CD4-positive, alpha-beta T cell treated with Interleukin-21 for 1 hour (primary cell): Measurements from ENCODE around the gene ZNF483.
"Not testable (repeated sequence)": the region's sequence is repeated elsewhere in the genome, so short reads cannot be mapped to it uniquely, and the experiment has no call there.

Experiments
- DNase-seq: peaks from one replicate; pipeline ENCODE4 v3.0.0-alpha.2; 2020

ZNF483 gene

GRCh38 chr9:111548623-111549022, 23.6 kb downstream of the ZNF483 start:
- no peak for DNase-seq

GRCh38 chr9:111555425-111555824, 30.4 kb downstream of the ZNF483 start:
- DNase-seq = not testable (repeated sequence)

- no peak for DNase-seq
These were observed 34.1 kb downstream of the ZNF483 start for GRCh38 chr9:111559000-111559610.

GRCh38 chr9:111561165-111561719, 36.3 kb downstream of the ZNF483 start:
- DNase-seq = no peak

GRCh38 chr9:111566234-111566633, 41.3 kb downstream of the ZNF483 start:
- DNase-seq = no peak

- not testable (repeated sequence) for DNase-seq
These were observed 43.1 kb downstream of the ZNF483 start for GRCh38 chr9:111568127-111568526.

GRCh38 chr9:111572950-111573604, 48.1 kb downstream of the ZNF483 start:
- DNase-seq = no peak

GRCh38 chr9:111582888-111583287, 57.9 kb downstream of the ZNF483 start:
- DNase-seq = no peak

GRCh38 chr9:111586378-111586777, 61.4 kb downstream of the ZNF483 start:
- DNase-seq = no peak

GRCh38 chr9:111588846-111589245, 63.9 kb downstream of the ZNF483 start:
- DNase-seq = no peak

GRCh38 chr9:111597852-111598732, 73.1 kb downstream of the ZNF483 start:
- DNase-seq = peak; percentile 73

- DNase-seq = no peak
These were observed 73.7 kb downstream of the ZNF483 start for GRCh38 chr9:111598733-111599091.

- DNase-seq = no peak
These were observed 74.3 kb downstream of the ZNF483 start, which contains the start of gene PTGR1 for GRCh38 chr9:111599092-111599954. TSS of gene PTGR1 (minus strand) at chr9:111599647. CDS start at chr9:111597422, 2,225 bp downstream.

GRCh38 chr9:111599955-111600343, 75.0 kb downstream of the ZNF483 start:
- no peak for DNase-seq

GRCh38 chr9:111601237-111602018, 76.4 kb downstream of the ZNF483 start:
- DNase-seq = no peak

GRCh38 chr9:111603041-111603440, 78.1 kb downstream of the ZNF483 start:
- DNase-seq = no peak

- DNase-seq = no peak
These were observed 79.2 kb downstream of the ZNF483 start for GRCh38 chr9:111604054-111604615.

- no peak for DNase-seq
These were observed 80.1 kb downstream of the ZNF483 start for GRCh38 chr9:111605041-111605559.

- DNase-seq = no peak
These were observed 85.2 kb downstream of the ZNF483 start for GRCh38 chr9:111610149-111610548.

GRCh38 chr9:111610845-111611244, 85.9 kb downstream of the ZNF483 start:
- DNase-seq = no peak

- no peak for DNase-seq
These were observed 88.6 kb downstream of the ZNF483 start for GRCh38 chr9:111613436-111614040.
